ENCODE measurements around the gene H6PD.

The H6PD gene

GRCh38 chr1:9240914-9241820, 6.6 kb downstream of the H6PD start:
- H3K4me1 ChIP-seq (ENCODE audit: control insufficient read depth, insufficient read depth, low read depth, low read length), result peaks cover 14% of the 10 kb centered on the region
- no peak overlapping the region for H2BK5ac ChIP-seq (ENCODE audit: low read depth, low read length, poor library complexity, severe bottlenecking)
- no peaks in the 10 kb centered on the region for H3K9me3 ChIP-seq (ENCODE audit: control insufficient read depth, low read length)
- no peak overlapping the region for H2AFZ ChIP-seq (ENCODE audit: low read depth, low read length)
- no peak overlapping the region for H3K23ac ChIP-seq (ENCODE audit: low read length in 2 of 2)
- H2AK5ac ChIP-seq (ENCODE audit: low read length, severe bottlenecking), result no peak overlapping the region
- H3K4me3 ChIP-seq (ENCODE audit: insufficient read depth in 1 of 2, low read depth in 1 of 2, low read length in 2 of 2), result no peak overlapping the region
- H3K4ac ChIP-seq (ENCODE audit: low read depth in 1 of 2, low read length in 2 of 2), result peak overlapping the region in 1 of 2 experiments; percentile 32
- peak overlapping the region; percentile 40 for H3K9ac ChIP-seq (ENCODE audit: low read length)
- H3K4me2 ChIP-seq (ENCODE audit: low read length, poor library complexity, severe bottlenecking), result no peak overlapping the region
- no peak for DNase-seq
- WGBS, result 92% methylated on average over 8 of the region's 8 CpGs
- peak overlapping the region; percentile 55 for H4K8ac ChIP-seq (ENCODE audit: low read length)
- no peak overlapping the region for H2BK15ac ChIP-seq (ENCODE audit: low read depth, poor library complexity, severe bottlenecking)
- no peak overlapping the region for H4K91ac ChIP-seq (ENCODE audit: low read length)
- H3K27ac ChIP-seq (ENCODE audit: low read length, poor library complexity, severe bottlenecking), result no peak overlapping the region
- peaks cover 18 to 34% of the 10 kb centered on the region in 2 experiments for H3K36me3 ChIP-seq (ENCODE audit: control insufficient read depth in 1 of 2, insufficient read depth in 2 of 2, low read depth in 1 of 2, low read length in 2 of 2)
- no peak overlapping the region for H2BK120ac ChIP-seq (ENCODE audit: low read depth, low read length)
- no peaks in the 10 kb centered on the region for H3K27me3 ChIP-seq (ENCODE audit: control insufficient read depth in 1 of 2, insufficient read depth in 1 of 2, low read length in 2 of 2)
- H2BK12ac ChIP-seq (ENCODE audit: low read length in 2 of 2), result peak overlapping the region; percentile 29 to 59
- H3K14ac ChIP-seq (ENCODE audit: low read length in 2 of 2), result peak overlapping the region in 1 of 2 experiments; percentile 31
- H3K18ac ChIP-seq (ENCODE audit: low read depth in 1 of 2, low read length in 2 of 2), result peak overlapping the region in 1 of 2 experiments; percentile 42
- H3K79me1 ChIP-seq (replicated peaks; ENCODE audit: low read length, poor library complexity, severe bottlenecking), result peaks cover 34% of the 10 kb centered on the region

GRCh38 chr1:9241891-9242290, 7.3 kb downstream of the H6PD start:
- Histone ChIP-seq H3K23ac (ENCODE audit: low read length in 2 of 2) (no peak overlapping the region), H3K9me3 (ENCODE audit: control insufficient read depth, low read length) (no peaks in the 10 kb centered on the region), H3K14ac (ENCODE audit: low read length in 2 of 2) (no peak overlapping the region), H2BK120ac (ENCODE audit: low read depth, low read length) (no peak overlapping the region), H3K36me3 (ENCODE audit: control insufficient read depth in 1 of 2, insufficient read depth in 2 of 2, low read depth in 1 of 2, low read length in 2 of 2) (peaks cover 22 to 40% of the 10 kb centered on the region in 2 experiments), H3K27ac (ENCODE audit: low read length, poor library complexity, severe bottlenecking) (no peak overlapping the region), H2AFZ (ENCODE audit: low read depth, low read length) (no peak overlapping the region), H3K4ac (ENCODE audit: low read depth in 1 of 2, low read length in 2 of 2) (no peak overlapping the region), H4K8ac (ENCODE audit: low read length) (no peak overlapping the region), H2BK12ac (ENCODE audit: low read length in 2 of 2) (peak overlapping the region in 1 of 2 experiments; percentile 29), H3K4me2 (ENCODE audit: low read length, poor library complexity, severe bottlenecking) (no peak overlapping the region), H2BK5ac (ENCODE audit: low read depth, low read length, poor library complexity, severe bottlenecking) (no peak overlapping the region), H3K18ac (ENCODE audit: low read depth in 1 of 2, low read length in 2 of 2) (no peak overlapping the region), H3K79me1 (replicated peaks; ENCODE audit: low read length, poor library complexity, severe bottlenecking) (peaks cover 34% of the 10 kb centered on the region), H2BK15ac (ENCODE audit: low read depth, poor library complexity, severe bottlenecking) (no peak overlapping the region), H3K4me1 (ENCODE audit: control insufficient read depth, insufficient read depth, low read depth, low read length) (peaks cover 11% of the 10 kb centered on the region), H3K4me3 (ENCODE audit: insufficient read depth in 1 of 2, low read depth in 1 of 2, low read length in 2 of 2) (no peak overlapping the region), H3K27me3 (ENCODE audit: control insufficient read depth in 1 of 2, insufficient read depth in 1 of 2, low read length in 2 of 2) (no peaks in the 10 kb centered on the region), H2AK5ac (ENCODE audit: low read length, severe bottlenecking) (no peak overlapping the region), H3K9ac (ENCODE audit: low read length) (peak overlapping the region; percentile 70), H4K91ac (ENCODE audit: low read length) (no peak overlapping the region)
- no peak for DNase-seq
- WGBS, result 96% methylated on average over 10 of the region's 10 CpGs

GRCh38 chr1:9242338-9242969, 7.9 kb downstream of the H6PD start:
- Histone ChIP-seq H2BK15ac (ENCODE audit: low read depth, poor library complexity, severe bottlenecking) (no peak overlapping the region), H3K9me3 (ENCODE audit: control insufficient read depth, low read length) (no peaks in the 10 kb centered on the region)
- 83% methylated on average over 10 of the region's 10 CpGs for WGBS

More at GRCh38 chr1:9242338-9242969, 7.9 kb downstream of the H6PD start:
- H2BK5ac ChIP-seq (ENCODE audit: low read depth, low read length, poor library complexity, severe bottlenecking), result no peak overlapping the region
- H3K27ac ChIP-seq (ENCODE audit: low read length, poor library complexity, severe bottlenecking), result no peak overlapping the region
- H2AK5ac ChIP-seq (ENCODE audit: low read length, severe bottlenecking), result no peak overlapping the region
- H4K91ac ChIP-seq (ENCODE audit: low read length), result peak overlapping the region; percentile 5
- H2AFZ ChIP-seq (ENCODE audit: low read depth, low read length), result no peak overlapping the region
- H3K27me3 ChIP-seq (ENCODE audit: control insufficient read depth in 1 of 2, insufficient read depth in 1 of 2, low read length in 2 of 2), result no peaks in the 10 kb centered on the region
- no peak for DNase-seq
- H3K79me1 ChIP-seq (replicated peaks; ENCODE audit: low read length, poor library complexity, severe bottlenecking), result peaks cover 35% of the 10 kb centered on the region
- H3K4me1 ChIP-seq (ENCODE audit: control insufficient read depth, insufficient read depth, low read depth, low read length), result peaks cover 11% of the 10 kb centered on the region
- H3K36me3 ChIP-seq (ENCODE audit: control insufficient read depth in 1 of 2, insufficient read depth in 2 of 2, low read depth in 1 of 2, low read length in 2 of 2), result peaks cover 28 to 44% of the 10 kb centered on the region in 2 experiments
- H4K8ac ChIP-seq (ENCODE audit: low read length), result peak overlapping the region; percentile 28
- H3K4me2 ChIP-seq (ENCODE audit: low read length, poor library complexity, severe bottlenecking), result no peak overlapping the region
- H2BK120ac ChIP-seq (ENCODE audit: low read depth, low read length), result no peak overlapping the region
- peak overlapping the region in 1 of 2 experiments; percentile 49 for H3K14ac ChIP-seq (ENCODE audit: low read length in 2 of 2)
- peak overlapping the region in 1 of 2 experiments; percentile 43 for H3K4me3 ChIP-seq (ENCODE audit: insufficient read depth in 1 of 2, low read depth in 1 of 2, low read length in 2 of 2)
- no peak overlapping the region for H3K23ac ChIP-seq (ENCODE audit: low read length in 2 of 2)
- H3K18ac ChIP-seq (ENCODE audit: low read depth in 1 of 2, low read length in 2 of 2), result peak overlapping the region; percentile 23 to 79
- peak overlapping the region in 1 of 2 experiments; percentile 60 for H2BK12ac ChIP-seq (ENCODE audit: low read length in 2 of 2)
- H3K4ac ChIP-seq (ENCODE audit: low read depth in 1 of 2, low read length in 2 of 2), result peak overlapping the region in 1 of 2 experiments; percentile 10
- H3K9ac ChIP-seq (ENCODE audit: low read length), result peak overlapping the region; percentile 70
